NCI-H1930 (cell line): ENCODE results near the gene SLC7A6.

ENCODE experiments used
- DNase-seq, 2 experiments: peaks; one replicate each; lab custom pipeline; 2025; lab: John Stamatoyannopoulos, UW

SLC7A6 gene

GRCh38 chr16:68257251-68257905, 6.9 kb upstream of the SLC7A6 start:
- no peak for DNase-seq

- no peak for DNase-seq
Measured at GRCh38 chr16:68257906-68258800, 6.2 kb upstream of the SLC7A6 start.

GRCh38 chr16:68259007-68259825, 5.1 kb upstream of the SLC7A6 start:
- DNase-seq, result no peak

- DNase-seq, result no peak
Measured at GRCh38 chr16:68263559-68264127, 683 bp upstream of the SLC7A6 start.

GRCh38 chr16:68265078-68265920, 973 bp downstream of the SLC7A6 start:
- no peak for DNase-seq

- no peak for DNase-seq
Measured at GRCh38 chr16:68267612-68268405, 3.5 kb downstream of the SLC7A6 start.

- DNase-seq, result no peak
Measured at GRCh38 chr16:68269793-68270192, 5.5 kb downstream of the SLC7A6 start.

GRCh38 chr16:68270353-68270752, 6.0 kb downstream of the SLC7A6 start:
- no peak for DNase-seq

GRCh38 chr16:68272507-68273209, 8.3 kb downstream of the SLC7A6 start:
- no peak for DNase-seq

- DNase-seq, result no peak
Measured at GRCh38 chr16:68273459-68273858, 9.1 kb downstream of the SLC7A6 start.

GRCh38 chr16:68273896-68274295, 9.6 kb downstream of the SLC7A6 start:
- DNase-seq, result no peak

GRCh38 chr16:68274441-68274840, 10.1 kb downstream of the SLC7A6 start:
- no peak for DNase-seq

GRCh38 chr16:68275611-68276191, 11.4 kb downstream of the SLC7A6 start:
- DNase-seq, result no peak

- no peak for DNase-seq
Measured at GRCh38 chr16:68276223-68276622, 11.9 kb downstream of the SLC7A6 start.

- no peak for DNase-seq
Measured at GRCh38 chr16:68279726-68280558, 15.6 kb downstream of the SLC7A6 start.

- DNase-seq, result no peak
Measured at GRCh38 chr16:68281368-68282063, 17.2 kb downstream of the SLC7A6 start.

- DNase-seq, result no peak
Measured at GRCh38 chr16:68282064-68282452, 17.7 kb downstream of the SLC7A6 start.

- DNase-seq, result no peak
Measured at GRCh38 chr16:68283346-68283745, 19.0 kb downstream of the SLC7A6 start.
